Retinal pigment epithelial cell (primary cell): ENCODE data around the gene VSIG2.

Experiments used
- DNase-seq: peaks from one replicate; pipeline ENCODE4 v3.0.0-alpha.2; 2010; ENCODE audit warnings: low read depth
- H3K4me3 ChIP-seq: 2 replicates; pipeline ENCODE4 v1.5.1; 2011; ENCODE audit warnings: mild to moderate bottlenecking, low read length, control low read depth, moderate library complexity
- TF ChIP-seq, protein P1 (sequence below): conservative IDR thresholded peaks from 2 replicates; pipeline ENCODE4 v1.5.1; 2011; ENCODE audit warnings: low read depth, low read length, control low read depth, inconsistent platforms

The VSIG2 gene, protein sequence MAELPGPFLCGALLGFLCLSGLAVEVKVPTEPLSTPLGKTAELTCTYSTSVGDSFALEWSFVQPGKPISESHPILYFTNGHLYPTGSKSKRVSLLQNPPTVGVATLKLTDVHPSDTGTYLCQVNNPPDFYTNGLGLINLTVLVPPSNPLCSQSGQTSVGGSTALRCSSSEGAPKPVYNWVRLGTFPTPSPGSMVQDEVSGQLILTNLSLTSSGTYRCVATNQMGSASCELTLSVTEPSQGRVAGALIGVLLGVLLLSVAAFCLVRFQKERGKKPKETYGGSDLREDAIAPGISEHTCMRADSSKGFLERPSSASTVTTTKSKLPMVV

DNA sequence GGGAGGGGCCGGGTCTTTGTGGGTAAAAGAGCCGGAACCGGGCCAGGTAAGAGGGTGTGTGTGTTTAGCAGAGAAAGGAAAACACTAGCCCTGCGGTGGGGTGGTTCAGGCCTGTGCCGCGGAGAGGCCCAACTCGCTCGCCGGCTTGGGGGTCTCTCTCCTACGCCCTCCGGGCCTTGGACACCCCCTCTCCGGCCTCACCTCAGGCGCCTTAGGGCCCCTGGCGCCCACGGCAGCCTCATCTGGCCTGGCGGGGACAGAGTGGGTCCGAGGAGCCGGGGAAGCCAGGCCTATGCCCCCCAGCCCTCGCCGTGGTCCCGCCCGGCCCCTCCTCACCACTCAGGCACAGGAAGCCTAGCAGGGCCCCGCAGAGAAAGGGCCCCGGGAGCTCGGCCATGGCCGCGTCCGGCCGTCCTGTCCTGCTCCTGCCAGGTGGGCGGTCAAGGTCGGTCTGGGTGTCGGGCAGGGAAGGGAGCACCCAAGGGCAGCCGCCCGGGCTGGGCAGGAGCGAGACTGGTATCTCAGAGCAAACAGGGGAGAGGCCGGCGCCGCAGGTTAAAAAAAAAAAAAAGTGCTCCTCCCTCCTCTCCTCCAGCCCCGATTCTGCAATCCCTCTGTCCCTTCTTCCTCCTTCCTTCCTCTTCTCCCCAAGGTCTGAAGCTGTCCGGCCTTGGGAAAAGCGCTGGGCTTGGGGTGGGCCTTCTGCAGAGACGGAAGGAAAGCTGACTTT, at the start of gene VSIG2:
VSIG2 (minus strand) TSS at position 515 of the 730 bp plus-strand sequence; CDS start at position 397, 118 bp downstream.
- TF ChIP-seq, protein P1, sequence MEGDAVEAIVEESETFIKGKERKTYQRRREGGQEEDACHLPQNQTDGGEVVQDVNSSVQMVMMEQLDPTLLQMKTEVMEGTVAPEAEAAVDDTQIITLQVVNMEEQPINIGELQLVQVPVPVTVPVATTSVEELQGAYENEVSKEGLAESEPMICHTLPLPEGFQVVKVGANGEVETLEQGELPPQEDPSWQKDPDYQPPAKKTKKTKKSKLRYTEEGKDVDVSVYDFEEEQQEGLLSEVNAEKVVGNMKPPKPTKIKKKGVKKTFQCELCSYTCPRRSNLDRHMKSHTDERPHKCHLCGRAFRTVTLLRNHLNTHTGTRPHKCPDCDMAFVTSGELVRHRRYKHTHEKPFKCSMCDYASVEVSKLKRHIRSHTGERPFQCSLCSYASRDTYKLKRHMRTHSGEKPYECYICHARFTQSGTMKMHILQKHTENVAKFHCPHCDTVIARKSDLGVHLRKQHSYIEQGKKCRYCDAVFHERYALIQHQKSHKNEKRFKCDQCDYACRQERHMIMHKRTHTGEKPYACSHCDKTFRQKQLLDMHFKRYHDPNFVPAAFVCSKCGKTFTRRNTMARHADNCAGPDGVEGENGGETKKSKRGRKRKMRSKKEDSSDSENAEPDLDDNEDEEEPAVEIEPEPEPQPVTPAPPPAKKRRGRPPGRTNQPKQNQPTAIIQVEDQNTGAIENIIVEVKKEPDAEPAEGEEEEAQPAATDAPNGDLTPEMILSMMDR = no peak
- no peak for DNase-seq
- no peak within 1 kb of the TSS for H3K4me3 ChIP-seq

DNA sequence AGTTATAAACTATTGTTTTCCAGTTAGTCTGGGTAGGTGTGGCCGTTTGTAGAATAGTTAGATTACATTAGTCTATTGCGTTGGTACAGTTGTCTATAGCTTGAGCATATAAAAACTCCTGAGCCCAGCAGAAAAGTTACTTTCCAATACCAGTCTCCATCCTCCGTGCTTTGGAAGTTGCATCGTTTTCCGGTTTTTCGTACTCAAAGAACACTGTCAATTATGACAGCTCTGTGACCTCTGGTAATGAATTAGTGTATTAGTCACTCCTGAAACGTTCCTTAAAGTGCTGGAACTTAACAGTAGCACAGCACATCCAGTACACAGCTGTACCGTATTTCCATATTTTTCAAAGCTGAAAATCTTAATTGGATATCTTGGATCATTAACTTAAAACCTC, 49.0 kb upstream of the VSIG2 start:
- no peak for DNase-seq
- H3K4me3 ChIP-seq = peak overlapping the region; percentile 76
- TF ChIP-seq, protein P1 = no peak

DNA sequence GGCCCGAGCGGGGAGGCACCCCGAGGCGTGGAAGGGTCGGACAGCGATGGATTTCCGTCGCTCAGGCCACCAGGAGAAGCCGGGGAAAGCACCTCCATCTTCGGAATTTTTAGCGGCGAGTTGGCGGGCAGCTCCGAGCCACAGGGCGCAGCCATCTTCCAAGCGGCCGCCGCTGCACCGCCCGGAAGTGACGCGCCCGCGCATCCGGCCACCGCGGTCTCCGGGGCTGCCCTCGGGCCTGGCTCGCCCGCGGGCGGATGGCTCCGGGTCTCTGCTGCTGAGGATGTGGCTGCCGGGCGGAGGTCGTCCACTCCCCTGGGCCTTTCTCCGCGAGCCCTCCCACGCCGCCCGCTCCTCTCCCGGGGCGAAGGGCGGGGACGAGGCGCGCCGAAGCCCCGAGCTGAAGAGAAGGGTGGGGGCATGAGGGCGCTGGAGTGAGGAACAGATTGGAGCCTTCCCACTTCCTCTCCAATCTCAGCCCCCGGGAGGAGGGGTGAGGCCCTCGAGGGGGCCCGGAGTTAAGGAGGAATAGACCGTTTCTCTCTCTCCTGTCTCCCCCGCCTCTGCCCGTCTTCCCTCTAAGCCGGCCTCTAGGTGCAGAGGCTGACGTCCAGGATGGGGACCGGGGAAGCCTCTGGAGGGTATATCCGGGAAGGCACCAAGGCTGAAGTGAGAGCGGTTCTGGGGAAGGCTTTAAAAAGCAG, 48.3 kb upstream of the VSIG2 start, which contains the start of gene MSANTD2:
MSANTD2 (minus strand) TSS at position 181 of the 704 bp plus-strand sequence; CDS start at position 155, 26 bp downstream.
- TF ChIP-seq, protein P1 = no peak
- peak within 1 kb of the TSS; percentile 76 for H3K4me3 ChIP-seq
- DNase-seq = no peak

DNA sequence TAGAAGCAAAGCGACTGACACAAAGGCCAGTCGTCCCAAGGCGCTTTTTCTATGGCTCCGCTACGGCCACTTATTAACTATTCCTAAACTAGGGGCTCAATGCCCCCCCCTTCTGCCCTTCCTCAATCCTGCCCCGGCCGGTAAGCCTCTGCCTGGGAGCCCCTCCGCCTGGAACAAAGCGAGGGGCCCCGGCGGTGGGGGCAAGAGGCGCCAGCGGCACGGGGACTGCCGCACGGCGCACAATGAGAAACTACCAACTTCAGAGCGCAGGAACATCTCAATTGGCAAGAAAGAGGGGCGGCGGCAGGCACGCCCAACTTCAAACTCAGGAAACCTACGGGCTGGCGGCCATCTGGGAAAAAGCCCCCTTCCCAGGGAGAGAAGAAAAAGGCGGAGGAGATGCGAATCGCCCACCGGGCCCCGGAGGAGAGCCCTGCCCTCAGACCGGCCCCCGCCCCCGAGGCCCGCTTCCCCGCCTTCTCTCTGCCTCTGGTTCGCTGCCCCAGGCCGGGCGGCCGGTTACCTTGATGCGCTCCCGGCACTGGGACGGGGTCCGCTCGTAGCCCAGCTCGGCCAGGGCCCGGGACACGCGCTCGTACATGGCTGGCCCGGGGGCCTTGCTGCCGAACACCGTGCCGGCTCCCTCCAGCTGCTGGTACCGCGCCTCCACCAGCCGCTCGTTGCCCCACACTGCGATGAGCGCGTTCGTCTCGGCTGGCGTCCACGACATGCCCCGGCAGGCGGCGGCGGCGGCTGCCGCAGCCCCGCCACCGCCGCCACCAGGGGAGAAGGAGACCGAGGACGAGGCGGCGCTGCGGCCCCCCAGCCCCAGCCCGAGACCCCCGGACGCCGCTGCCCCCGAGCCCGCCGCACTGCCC, 47.5 kb upstream of the VSIG2 start:
- DNase-seq = no peak

DNA sequence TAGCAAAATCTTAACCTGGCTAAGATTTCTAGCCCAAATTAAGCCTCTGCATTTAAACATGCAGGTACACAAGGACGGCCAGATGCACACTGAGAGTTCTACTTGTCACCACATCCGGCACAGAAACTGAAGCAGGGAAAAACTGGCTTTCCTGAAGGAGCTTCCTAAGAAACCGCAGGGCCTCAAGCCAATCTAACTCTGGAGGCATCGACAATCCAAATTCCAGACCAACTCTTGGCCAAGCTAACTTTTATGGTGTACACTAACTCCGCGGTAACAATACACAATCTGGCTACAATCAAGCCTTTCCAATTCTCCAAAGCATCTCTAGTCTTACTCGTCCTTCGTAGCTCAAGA, 46.9 kb upstream of the VSIG2 start:
- TF ChIP-seq, protein P1 = no peak
- H3K4me3 ChIP-seq = peak overlapping the region; percentile 76
- DNase-seq = no peak

More for the DNA sequence above, 47.5 kb upstream of the VSIG2 start:
- TF ChIP-seq, protein P1 = no peak
- peak overlapping the region; percentile 76 for H3K4me3 ChIP-seq

DNA sequence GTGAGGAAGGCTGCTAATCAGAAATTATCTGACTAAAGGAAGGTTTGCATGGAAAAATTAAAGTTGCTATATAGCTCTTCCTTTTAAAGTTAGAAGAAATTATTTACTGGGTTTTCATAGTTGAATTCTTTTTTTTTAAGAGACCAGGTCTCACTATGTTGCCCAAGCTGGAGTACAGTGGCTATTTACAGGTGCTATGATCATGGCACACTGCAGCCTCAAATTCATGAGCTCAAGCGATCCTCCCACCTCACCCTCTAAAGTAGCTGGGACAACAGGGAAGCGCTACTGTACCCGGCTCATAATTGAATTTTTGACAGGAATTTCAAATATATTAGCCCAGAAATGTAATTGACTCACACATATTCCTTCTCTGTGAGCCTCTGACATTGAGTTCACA, 44.3 kb upstream of the VSIG2 start:
- no peak for DNase-seq
- TF ChIP-seq, protein P1 = no peak
- H3K4me3 ChIP-seq = no peak overlapping the region
